Panc1 (cell line): ENCODE results near the gene CSMD2. TPM values are rescaled to one million over a fixed set of nuclear protein-coding genes. Genes with fewer than 3 reads are reported as not detected.

ENCODE experiments used
- ATAC-seq: fragments of 200-7000 bp; cut with Tn5 transposase; 2 replicates; pipeline ENCODE4 v1.9.1; 2020; ENCODE audit warnings: mild to moderate bottlenecking, moderate library complexity
- BruUV-seq: library from RNA; stranded (reverse); fragments of 400-500 nt; replicated peaks from 2 replicates; lab custom pipeline; 2021; lab: Mats Ljungman, UMichigan
- CTCF ChIA-PET: fragments of 300-600 bp; sonication (Branson Sonifier 250); formaldehyde crosslinking; loops from one replicate; lab custom pipeline; 2022; ENCODE audit warnings: antibody characterized with exemption; lab: Charles Lee
- POLR2A ChIA-PET: fragments of 300-600 bp; sonication (Branson Sonifier 250); formaldehyde crosslinking; loops from one replicate; lab custom pipeline; 2022; ENCODE audit warnings: antibody characterized with exemption; lab: Charles Lee
- DNase-seq: peaks from one replicate; pipeline ENCODE4 v3.0.0-alpha.2; 2010; ENCODE audit warnings: low read depth, low spot score
- H3K27ac ChIP-seq: 2 replicates; pipeline ENCODE4 v1.5.1; 2011; ENCODE audit warnings: mild to moderate bottlenecking, low read length, inconsistent platforms
- H3K27me3 ChIP-seq: fragments of 200-500 bp; sonication (Bioruptor generic); 2 replicates; pipeline ENCODE4 v1.6.0; 2014; ENCODE audit warnings: low read length, inconsistent platforms; ENCODE audit not compliant: control insufficient read depth, insufficient read depth
- H3K36me3 ChIP-seq: fragments of 200-500 bp; sonication (Bioruptor generic); 2 replicates; pipeline ENCODE4 v1.5.1; 2014; ENCODE audit warnings: inconsistent platforms, mild to moderate bottlenecking, low read length, moderate library complexity; ENCODE audit not compliant: control insufficient read depth, insufficient read depth
- H3K4me1 ChIP-seq: 2 replicates; pipeline ENCODE4 v1.5.1; 2011; ENCODE audit warnings: inconsistent platforms, mild to moderate bottlenecking, low read length, moderate library complexity; ENCODE audit not compliant: control insufficient read depth, insufficient read depth
- H3K4me3 ChIP-seq, 2 experiments: 2 replicates each; pipeline ENCODE4 v1.5.1; 2011 to 2012; ENCODE audit warnings: low read depth in 2 of 2, low read length in 2 of 2, mild to moderate bottlenecking in 2 of 2, inconsistent platforms in 1 of 2, moderate library complexity in 1 of 2
- H3K9me3 ChIP-seq: fragments of 200-500 bp; sonication (Bioruptor generic); 2 replicates; pipeline ENCODE4 v1.5.1; 2014; ENCODE audit warnings: low read depth, mild to moderate bottlenecking, inconsistent platforms, low read length, moderate library complexity; ENCODE audit not compliant: control insufficient read depth, insufficient read depth
- CTCF ChIP-seq: fragments of 450-650 bp; IDR thresholded peaks from 2 replicates; pipeline ENCODE4 v1.5.1; 2017; ENCODE audit warnings: mild to moderate bottlenecking
- POLR2AphosphoS5 ChIP-seq: IDR thresholded peaks from 2 replicates; pipeline ENCODE4 v1.6.1; 2012; ENCODE audit warnings: mild to moderate bottlenecking, low read depth, low read length, moderate library complexity
- REST ChIP-seq, 2 experiments: IDR thresholded peaks; 2 replicates each; pipeline ENCODE4 v1.6.1; 2011 to 2012; ENCODE audit warnings: low read depth in 2 of 2, control low read depth in 1 of 2, low read length in 1 of 2, mild to moderate bottlenecking in 1 of 2, moderate library complexity in 1 of 2; ENCODE audit not compliant: insufficient read depth in 1 of 2
- SIN3A ChIP-seq: IDR thresholded peaks from 2 replicates; pipeline ENCODE4 v1.6.1; 2012; ENCODE audit warnings: low read depth, mild to moderate bottlenecking, low read length, moderate library complexity, borderline replicate concordance; ENCODE audit not compliant: insufficient read depth
- TCF7L2 ChIP-seq: IDR thresholded peaks from 2 replicates; pipeline ENCODE4 v1.6.1; 2011; ENCODE audit warnings: mild to moderate bottlenecking, low read depth, low read length, inconsistent platforms
- in situ Hi-C: cut with HindIII; loops from 2 replicates; pipeline ENCODE4 v1.10.0; 2016; ENCODE audit warnings: low sequenced_read_pairs, low pct_unique_long_range_greater_than_20kb
- intact Hi-C: fragments of 100-400 bp; cut with micrococcal nuclease; formaldehyde crosslinking; loops from one replicate; pipeline ENCODE4 v1.10.0; 2022; ENCODE audit not compliant: unreplicated experiment
- total RNA-seq: library from RNA; stranded (reverse); gene quantifications from one replicate; pipeline ENCODE4 v1.2.1, GENCODE V29; 2021; ENCODE audit not compliant: unreplicated experiment

Gene CSMD2
- total RNA-seq, 1 experiment from 2014 or later = not detected

GRCh38 chr1:34129630-34130029 lies 35.4 kb downstream of the CSMD2 start:
- H3K27me3 ChIP-seq = no peaks in the 10 kb centered on the region; the same call in 1 of the 2 replicates
- no TSS peak for BruUV-seq
- peak; percentile 60; the same call in 1 of the 2 replicates for ATAC-seq
- no peak for TF ChIP-seq SIN3A
- TF ChIP-seq POLR2AphosphoS5 = no peak
- no peak for TF ChIP-seq REST (IDR thresholded peaks at IDR 0.05; ENCODE audit: insufficient read depth in 1 of 2, low read depth in 2 of 2, low read length in 1 of 2)
- TF ChIP-seq CTCF = no peak
- TF ChIP-seq TCF7L2 = no peak
- in situ Hi-C loops (no loop called here), intact Hi-C loops (no loop called here)
- H3K9me3 ChIP-seq = no peaks in the 10 kb centered on the region
- H3K36me3 ChIP-seq = no peaks in the 10 kb centered on the region
- no peak overlapping the region for H3K4me3 ChIP-seq
- no peak for DNase-seq
- no peaks in the 10 kb centered on the region for H3K4me1 ChIP-seq
- no peak overlapping the region for H3K27ac ChIP-seq
- ChIA-PET POLR2A (no interaction called here), CTCF (no interaction called here)

GRCh38 chr1:34128186-34128889 lies 36.7 kb downstream of the CSMD2 start:
- no peak for TF ChIP-seq REST (IDR thresholded peaks at IDR 0.05; ENCODE audit: insufficient read depth in 1 of 2, low read depth in 2 of 2, low read length in 1 of 2)
- no peak for TF ChIP-seq TCF7L2
- no peak for TF ChIP-seq POLR2AphosphoS5
- Histone ChIP-seq H3K27me3 (no peaks in the 10 kb centered on the region; the same call in 1 of the 2 replicates), H3K36me3 (no peaks in the 10 kb centered on the region), H3K4me3 (no peak overlapping the region), H3K9me3 (no peaks in the 10 kb centered on the region), H3K4me1 (no peaks in the 10 kb centered on the region), H3K27ac (no peak overlapping the region)
- intact Hi-C loops = no loop called here
- ATAC-seq (no peak), DNase-seq (no peak)
- in situ Hi-C loops = no loop called here
- no TSS peak for BruUV-seq
- CTCF ChIA-PET = no interaction called here
- POLR2A ChIA-PET = no interaction called here
